Right atrium auricular region (tissue), 2 donors: ENCODE results near the gene JAKMIP1. TPM values are rescaled to one million over a fixed set of nuclear protein-coding genes. Genes with fewer than 3 reads are reported as not detected.

Source experiments
- DNase-seq: peaks from one replicate; pipeline ENCODE4 v3.0.0-alpha.2; 2019; ENCODE audit warnings: low spot score
- H3K27ac ChIP-seq, 2 donors: fragments of 200-600 bp; sonication (generic); 1 replicate in 1 of 2; 2 replicates in 1 of 2; pipeline ENCODE4 v1.5.1; 2016 to 2019
- H3K27me3 ChIP-seq, 2 donors: fragments of 200-600 bp; sonication (generic); one replicate each; pipeline versions ENCODE4 v1.5.1 to v1.6.0; 2017 to 2019
- H3K36me3 ChIP-seq: fragments of 200-600 bp; sonication (generic); one replicate; pipeline ENCODE4 v1.5.1; 2016
- H3K4me1 ChIP-seq, 2 donors: fragments of 200-600 bp; sonication (generic); one replicate each; pipeline versions ENCODE4 v1.5.1 to v1.6.0; 2017 to 2019
- H3K4me3 ChIP-seq, 2 donors: fragments of 200-600 bp; sonication (generic); 1 replicate in 1 of 2; 2 replicates in 1 of 2; pipeline ENCODE4 v1.5.1; 2017 to 2019; ENCODE audit warnings: mild to moderate bottlenecking in 1 of 2, moderate library complexity in 1 of 2
- H3K9me3 ChIP-seq, 2 donors: fragments of 200-600 bp; sonication (generic); one replicate each; pipeline ENCODE4 v1.5.1; 2019
- total RNA-seq, 2 donors: library from RNA; depleted of rRNA; stranded (reverse); fragments of >200 nt; gene quantifications; one replicate each; pipeline ENCODE4 v1.1.0, GENCODE V29; 2016
- TF ChIP-seq, protein P1 (sequence below), 2 donors: fragments of 200-600 bp; sonication (generic); IDR thresholded peaks; one replicate each; pipeline ENCODE4 v1.5.1; 2019; ENCODE audit warnings: antibody characterized with exemption in 2 of 2

Gene JAKMIP1
- total RNA-seq, 2 donors from 2014 or later, result 0.30 to 0.59 TPM

DNA sequence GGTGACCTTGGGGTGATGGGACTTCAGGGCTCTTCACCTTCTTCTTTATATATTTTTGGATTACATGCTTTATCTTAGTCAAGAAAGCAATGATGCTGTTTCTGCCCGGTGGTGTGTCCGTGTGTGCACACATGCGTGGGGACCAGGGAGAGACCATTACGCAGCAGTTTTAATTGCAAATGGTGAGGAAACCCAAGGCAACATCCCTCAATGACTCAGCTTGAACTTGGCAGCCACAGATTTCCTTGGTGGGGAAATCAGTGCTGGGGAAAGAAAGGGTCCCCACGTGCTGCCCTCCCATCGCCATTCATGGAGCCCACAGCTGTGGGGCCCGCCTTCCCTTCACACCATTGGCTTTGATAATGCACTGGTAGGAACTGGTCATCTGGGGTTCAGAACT is 136.0 kb downstream of the JAKMIP1 start:
- no peak for DNase-seq
- TF ChIP-seq, protein P1, sequence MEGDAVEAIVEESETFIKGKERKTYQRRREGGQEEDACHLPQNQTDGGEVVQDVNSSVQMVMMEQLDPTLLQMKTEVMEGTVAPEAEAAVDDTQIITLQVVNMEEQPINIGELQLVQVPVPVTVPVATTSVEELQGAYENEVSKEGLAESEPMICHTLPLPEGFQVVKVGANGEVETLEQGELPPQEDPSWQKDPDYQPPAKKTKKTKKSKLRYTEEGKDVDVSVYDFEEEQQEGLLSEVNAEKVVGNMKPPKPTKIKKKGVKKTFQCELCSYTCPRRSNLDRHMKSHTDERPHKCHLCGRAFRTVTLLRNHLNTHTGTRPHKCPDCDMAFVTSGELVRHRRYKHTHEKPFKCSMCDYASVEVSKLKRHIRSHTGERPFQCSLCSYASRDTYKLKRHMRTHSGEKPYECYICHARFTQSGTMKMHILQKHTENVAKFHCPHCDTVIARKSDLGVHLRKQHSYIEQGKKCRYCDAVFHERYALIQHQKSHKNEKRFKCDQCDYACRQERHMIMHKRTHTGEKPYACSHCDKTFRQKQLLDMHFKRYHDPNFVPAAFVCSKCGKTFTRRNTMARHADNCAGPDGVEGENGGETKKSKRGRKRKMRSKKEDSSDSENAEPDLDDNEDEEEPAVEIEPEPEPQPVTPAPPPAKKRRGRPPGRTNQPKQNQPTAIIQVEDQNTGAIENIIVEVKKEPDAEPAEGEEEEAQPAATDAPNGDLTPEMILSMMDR (IDR thresholded peaks at IDR 0.05), result no peak

DNA sequence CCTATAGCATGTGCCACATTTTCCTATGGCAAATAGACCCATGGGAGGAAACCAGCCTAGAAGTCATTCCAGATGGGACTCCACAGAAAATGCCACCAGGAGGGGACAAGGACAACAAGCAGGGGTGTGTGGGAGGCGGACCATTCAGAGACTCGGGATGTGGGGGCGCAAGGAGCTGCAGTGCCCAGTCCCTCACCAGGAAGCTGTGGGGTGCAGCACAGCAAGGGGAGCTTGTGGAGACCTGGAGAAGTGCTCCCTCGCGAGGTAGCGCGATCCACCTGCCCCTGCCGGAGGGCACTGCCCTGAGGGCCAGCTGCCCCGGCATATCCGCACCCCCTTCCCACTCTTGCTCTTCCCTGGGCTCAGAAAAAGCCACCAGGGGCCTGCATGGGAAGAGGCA is 136.7 kb downstream of the JAKMIP1 start:
- TF ChIP-seq, protein P1 (IDR thresholded peaks at IDR 0.05), result no peak

More for the DNA sequence above, 136.0 kb downstream of the JAKMIP1 start:
- Histone ChIP-seq H3K27ac (no peak overlapping the region), H3K36me3 (no peaks in the 10 kb centered on the region), H3K4me3 (no peak overlapping the region), H3K9me3 (peaks cover 0 to 16% of the 10 kb centered on the region in 2 donors), H3K27me3 (no peaks in the 10 kb centered on the region), H3K4me1 (no peaks in the 10 kb centered on the region)

DNA sequence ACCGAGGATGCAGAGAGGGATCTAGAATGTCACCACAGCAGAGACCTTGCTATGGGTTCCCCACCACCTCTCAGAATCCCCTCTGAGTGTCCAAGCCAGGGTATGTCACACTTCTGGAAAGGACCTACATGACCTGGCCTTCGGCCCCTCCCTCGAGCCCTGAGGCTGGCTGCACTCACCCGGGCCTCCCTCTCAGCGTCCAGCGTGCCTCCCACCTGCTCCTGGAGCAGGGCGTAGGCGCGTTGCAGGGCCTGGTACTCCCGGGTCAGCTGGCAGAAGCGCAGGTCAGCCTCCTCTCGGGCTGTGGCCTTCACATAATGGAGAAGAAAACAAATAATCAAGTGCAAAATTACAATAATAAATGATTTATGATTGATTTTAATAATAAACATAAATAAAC is 138.2 kb downstream of the JAKMIP1 start:
- Histone ChIP-seq H3K36me3 (no peaks in the 10 kb centered on the region), H3K27me3 (no peaks in the 10 kb centered on the region), H3K4me1 (no peaks in the 10 kb centered on the region), H3K27ac (no peak overlapping the region), H3K4me3 (no peak overlapping the region), H3K9me3 (peaks cover 0 to 38% of the 10 kb centered on the region in 2 donors)
- no peak for DNase-seq
- TF ChIP-seq, protein P1 (IDR thresholded peaks at IDR 0.05), result no peak

More for the DNA sequence above, 136.7 kb downstream of the JAKMIP1 start:
- Histone ChIP-seq H3K4me3 (no peak overlapping the region), H3K27ac (no peak overlapping the region), H3K4me1 (no peaks in the 10 kb centered on the region), H3K36me3 (no peaks in the 10 kb centered on the region), H3K9me3 (peaks cover 0 to 23% of the 10 kb centered on the region in 2 donors), H3K27me3 (no peaks in the 10 kb centered on the region)
- no peak for DNase-seq

DNA sequence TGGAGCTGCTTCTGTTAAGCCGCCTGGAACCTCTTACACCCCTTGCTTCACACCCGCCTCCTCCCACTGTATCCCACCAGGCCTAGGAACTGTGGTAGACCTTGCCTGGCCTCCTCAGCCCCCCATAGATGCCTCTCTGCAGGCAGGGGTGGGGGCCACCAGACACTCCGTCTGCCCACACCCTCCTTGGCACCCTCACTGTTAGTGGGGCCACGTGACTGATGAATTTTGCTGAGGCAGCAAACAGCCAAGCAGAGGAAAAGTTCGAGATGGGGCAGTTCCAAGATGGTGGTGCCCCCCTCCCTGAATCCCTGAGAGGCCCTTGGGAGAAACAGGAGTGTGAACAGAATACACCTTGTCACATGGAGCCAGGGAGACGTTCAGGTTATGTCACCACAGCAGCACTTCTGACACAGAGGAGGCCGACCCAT is 141.0 kb downstream of the JAKMIP1 start:
- no peak overlapping the region for H3K4me3 ChIP-seq
- H3K9me3 ChIP-seq, result peaks cover 0 to 39% of the 10 kb centered on the region in 2 donors

DNA sequence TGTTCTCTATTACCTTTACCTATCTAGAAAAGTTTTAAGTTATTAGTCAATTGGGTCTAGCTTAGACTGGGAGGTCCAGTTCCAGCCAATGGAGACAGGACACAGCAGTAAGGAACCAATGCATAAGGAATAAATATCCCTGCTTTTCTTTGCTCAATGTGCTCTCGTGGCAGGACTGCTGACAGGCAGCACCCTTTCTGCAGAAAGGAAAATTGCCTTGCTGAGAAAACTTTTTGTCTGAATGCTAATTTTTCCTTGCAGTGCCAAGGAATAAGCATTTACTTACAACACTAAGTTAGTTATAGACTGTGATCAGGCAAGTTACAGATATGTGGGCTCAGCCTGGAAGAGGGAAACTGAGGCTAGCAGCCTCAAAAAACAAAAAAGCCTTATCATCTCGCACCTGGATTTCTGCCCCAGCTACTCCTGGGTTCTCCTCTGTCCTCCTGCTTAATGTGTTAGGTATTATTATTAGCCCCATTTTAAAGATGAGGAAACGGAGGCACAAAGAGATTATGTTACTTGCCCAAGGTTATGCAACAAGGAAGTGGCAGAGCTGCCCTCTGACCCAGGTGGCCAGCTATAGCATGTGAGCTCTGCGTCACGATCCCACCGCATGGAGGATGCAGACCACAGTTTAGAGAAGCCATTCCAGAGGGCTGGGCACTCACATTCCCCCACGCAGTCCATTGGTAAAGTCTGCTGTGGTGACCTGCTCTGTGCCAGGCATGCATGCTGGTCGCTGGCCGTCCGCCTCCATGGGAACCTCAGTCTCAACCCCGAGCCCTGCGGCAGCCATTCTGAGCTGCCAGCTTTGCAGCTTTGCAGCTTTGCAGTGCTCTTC is 141.6 kb downstream of the JAKMIP1 start:
- Histone ChIP-seq H3K27ac (no peak overlapping the region), H3K4me3 (no peak overlapping the region), H3K27me3 (no peaks in the 10 kb centered on the region), H3K36me3 (no peaks in the 10 kb centered on the region), H3K9me3 (peaks cover 0 to 39% of the 10 kb centered on the region in 2 donors), H3K4me1 (no peaks in the 10 kb centered on the region)
- DNase-seq, result no peak
- TF ChIP-seq, protein P1 (IDR thresholded peaks at IDR 0.05), result no peak

More for the DNA sequence above, 141.0 kb downstream of the JAKMIP1 start:
- H3K36me3 ChIP-seq, result no peaks in the 10 kb centered on the region
- H3K27me3 ChIP-seq, result no peaks in the 10 kb centered on the region
- H3K27ac ChIP-seq, result no peak overlapping the region
- no peak for DNase-seq
- no peaks in the 10 kb centered on the region for H3K4me1 ChIP-seq
- TF ChIP-seq, protein P1 (IDR thresholded peaks at IDR 0.05), result no peak
